Uterus (tissue), 4 donors: ENCODE measurements around the gene PXK. TPM values are rescaled to one million over a fixed set of nuclear protein-coding genes. Genes with fewer than 3 reads are reported as not detected.

ENCODE experiments used
- DNase-seq, 2 donors: peaks; one replicate each; pipeline ENCODE4 v3.0.0-alpha.2; 2019 to 2020
- H3K27ac ChIP-seq, 2 donors: fragments of 200-600 bp; sonication (generic); 1 replicate in 1 of 2; 2 replicates in 1 of 2; pipeline ENCODE4 v1.5.1; 2016 to 2018
- H3K27me3 ChIP-seq, 2 donors: fragments of 200-600 bp; sonication (generic); one replicate each; pipeline ENCODE4 v1.5.1; 2018 to 2019; ENCODE audit warnings: control low read depth in 1 of 2
- H3K36me3 ChIP-seq, 2 donors: fragments of 200-600 bp; sonication (generic); one replicate each; pipeline ENCODE4 v1.5.1; 2019; ENCODE audit warnings: control low read depth in 1 of 2
- H3K4me1 ChIP-seq, 2 donors: fragments of 200-600 bp; sonication (generic); one replicate each; pipeline ENCODE4 v1.5.1; 2018 to 2019; ENCODE audit warnings: control low read depth in 1 of 2
- H3K4me3 ChIP-seq, 2 donors: fragments of 200-600 bp; sonication (generic); 1 replicate in 1 of 2; 2 replicates in 1 of 2; pipeline ENCODE4 v1.5.1; 2018 to 2019; ENCODE audit warnings: mild to moderate bottlenecking in 1 of 2
- H3K9me3 ChIP-seq, 2 donors: fragments of 200-600 bp; sonication (generic); one replicate each; pipeline ENCODE4 v1.5.1; 2019; ENCODE audit warnings: control low read depth in 1 of 2
- CTCF ChIP-seq, 4 experiments: fragments of 200-600 bp in 2 of 4; fragments of 450-650 bp in 2 of 4; sonication (generic) in 2 of 4; IDR thresholded peaks; one replicate each; pipeline ENCODE4 v1.5.1; 2016 to 2019; ENCODE audit warnings: antibody characterized with exemption in 4 of 4, mild to moderate bottlenecking in 2 of 4, moderate library complexity in 1 of 4
- POLR2A ChIP-seq, 2 donors: fragments of 450-650 bp; IDR thresholded peaks; one replicate each; pipeline ENCODE4 v1.6.1; 2016; ENCODE audit warnings: antibody characterized with exemption in 2 of 2, mild to moderate bottlenecking in 1 of 2, moderate library complexity in 1 of 2
- intact Hi-C: fragments of 100-400 bp; cut with DNase I; formaldehyde crosslinking; loops from one replicate; pipeline ENCODE4 v1.15.1; 2023; ENCODE audit warnings: low total_unique reads
- total RNA-seq, 4 donors: library from RNA; depleted of rRNA in 3 of 4; stranded (reverse); fragments of >200 nt in 3 of 4; gene quantifications; one replicate each; pipeline versions ENCODE4 v1.1.0 to v1.2.4, GENCODE V29; 2014 to 2023
- donor health status: DM: yes; HTN: yes; CAD: no.

PXK gene
- total RNA-seq, 4 donors from 2014 or later = 15.1 to 50.5 (median 41.1) TPM

- Histone ChIP-seq H3K4me3 (no peak overlapping the region), H3K27me3 (no peaks in the 10 kb centered on the region), H3K9me3 (no peaks in the 10 kb centered on the region), H3K27ac (peak overlapping the region; percentile 59 to 64), H3K36me3 (no peaks in the 10 kb centered on the region), H3K4me1 (peaks cover 5 to 8% of the 10 kb centered on the region in 2 donors)
- no peak for TF ChIP-seq POLR2A (IDR thresholded peaks at IDR 0.05)
- TF ChIP-seq CTCF (IDR thresholded peaks at IDR 0.05) = no peak
- peak in 1 of 2 donors; percentile 26 for DNase-seq
- intact Hi-C loops = no loop called here
Observed at GRCh38 chr3:58386626-58387365, 54.1 kb downstream of the PXK start.

- H3K9me3 ChIP-seq = no peaks in the 10 kb centered on the region
- no peaks in the 10 kb centered on the region for H3K36me3 ChIP-seq
- H3K27me3 ChIP-seq = no peaks in the 10 kb centered on the region
- TF ChIP-seq CTCF (IDR thresholded peaks at IDR 0.05) (no peak), POLR2A (IDR thresholded peaks at IDR 0.05) (no peak)
- peaks cover 5 to 8% of the 10 kb centered on the region in 2 donors for H3K4me1 ChIP-seq
- H3K4me3 ChIP-seq = no peak overlapping the region
- intact Hi-C loops = no loop called here
- H3K27ac ChIP-seq = peak overlapping the region; percentile 59 to 64
- DNase-seq = no peak
Observed at GRCh38 chr3:58387650-58388546, 55.2 kb downstream of the PXK start.

DNA sequence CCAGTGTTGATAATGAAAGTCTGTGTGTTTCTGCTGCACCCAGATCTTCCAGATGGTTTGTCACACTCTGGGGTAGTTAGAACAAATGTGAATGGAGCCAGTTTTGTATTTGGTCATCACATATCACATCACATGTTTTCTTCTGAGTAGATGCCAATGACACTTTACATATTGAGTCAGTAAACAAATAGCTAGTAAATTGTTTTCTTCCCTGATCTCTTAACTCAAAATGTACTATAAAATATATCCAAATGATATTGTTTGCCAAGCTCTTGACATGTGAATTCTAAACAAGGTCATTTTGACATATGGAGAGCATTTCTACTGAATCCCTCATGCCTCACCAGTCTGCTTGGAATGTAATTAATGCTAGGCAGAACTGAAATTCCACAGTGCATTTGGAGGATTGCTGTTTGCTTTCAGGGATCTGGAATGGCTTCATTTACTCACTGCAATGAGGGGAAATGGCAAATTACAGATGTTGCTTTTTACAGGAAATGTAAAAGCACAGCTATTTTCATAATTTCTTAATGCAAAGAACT is 55.9 kb downstream of the PXK start:
- Histone ChIP-seq H3K9me3 (no peaks in the 10 kb centered on the region), H3K27me3 (no peaks in the 10 kb centered on the region), H3K4me3 (no peak overlapping the region), H3K27ac (peak overlapping the region; percentile 59 to 64), H3K36me3 (no peaks in the 10 kb centered on the region), H3K4me1 (peaks cover 5 to 8% of the 10 kb centered on the region in 2 donors)
- no peak for TF ChIP-seq CTCF (IDR thresholded peaks at IDR 0.05)
- DNase-seq = no peak
- intact Hi-C loops = no loop called here

- intact Hi-C loops = no loop called here
- Histone ChIP-seq H3K4me3 (no peak overlapping the region), H3K27me3 (no peaks in the 10 kb centered on the region), H3K36me3 (no peaks in the 10 kb centered on the region), H3K4me1 (peaks cover 5 to 8% of the 10 kb centered on the region in 2 donors), H3K9me3 (no peaks in the 10 kb centered on the region), H3K27ac (peak overlapping the region; percentile 59 to 80)
- DNase-seq = no peak
- TF ChIP-seq CTCF (IDR thresholded peaks at IDR 0.05) = no peak
- TF ChIP-seq POLR2A (IDR thresholded peaks at IDR 0.05) = no peak
Observed at GRCh38 chr3:58391156-58391865, 58.6 kb downstream of the PXK start.
